Activated T-cell treated with anti-CD3 and anti-CD28 coated beads for 24 hours (primary cell): Measurements from ENCODE around the gene PDGFD.

Experiments used
- DNase-seq: peaks from one replicate; pipeline ENCODE4 v3.0.0-alpha.2; 2020; ENCODE audit warnings: low read depth

PDGFD gene

DNA sequence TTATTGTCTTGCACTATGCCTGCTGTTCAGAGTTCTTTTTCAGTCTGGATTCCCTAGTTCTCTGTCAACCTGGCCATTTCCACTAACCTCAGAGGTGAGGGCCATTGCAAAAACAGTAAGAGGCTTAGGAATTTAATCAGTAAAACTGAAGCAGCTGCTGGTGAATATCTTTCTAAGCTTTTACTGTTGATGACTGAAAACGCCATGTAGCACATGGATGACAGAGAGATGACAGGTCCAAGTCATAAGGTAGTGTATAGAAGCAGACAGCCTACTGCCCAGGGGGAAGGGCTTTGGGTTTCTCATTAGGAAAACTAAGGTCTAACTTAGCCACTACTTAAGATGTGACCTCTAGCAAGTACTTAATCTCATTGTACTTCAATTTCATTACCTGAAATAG lies 280.1 kb downstream of the PDGFD start:
- DNase-seq, result no peak

DNA sequence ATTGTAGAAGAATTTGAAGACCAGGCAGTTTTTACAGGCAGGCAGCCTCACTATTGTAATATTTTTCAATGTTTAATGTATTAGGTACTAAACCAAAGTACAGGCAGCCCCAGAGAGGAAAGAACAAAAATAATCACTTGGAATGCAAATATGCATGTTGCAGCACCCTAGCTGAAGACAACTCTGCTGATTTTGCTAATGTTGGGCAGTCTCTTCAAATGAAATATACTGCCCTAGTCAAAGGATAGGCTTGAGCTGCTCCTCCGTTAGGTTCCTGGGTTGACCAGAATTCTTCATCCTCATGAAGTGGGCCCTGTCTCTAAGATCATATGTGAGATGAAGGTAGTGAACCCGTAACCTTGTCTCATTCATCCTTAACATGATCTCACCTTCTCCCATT lies 280.7 kb downstream of the PDGFD start:
- DNase-seq, result no peak

DNA sequence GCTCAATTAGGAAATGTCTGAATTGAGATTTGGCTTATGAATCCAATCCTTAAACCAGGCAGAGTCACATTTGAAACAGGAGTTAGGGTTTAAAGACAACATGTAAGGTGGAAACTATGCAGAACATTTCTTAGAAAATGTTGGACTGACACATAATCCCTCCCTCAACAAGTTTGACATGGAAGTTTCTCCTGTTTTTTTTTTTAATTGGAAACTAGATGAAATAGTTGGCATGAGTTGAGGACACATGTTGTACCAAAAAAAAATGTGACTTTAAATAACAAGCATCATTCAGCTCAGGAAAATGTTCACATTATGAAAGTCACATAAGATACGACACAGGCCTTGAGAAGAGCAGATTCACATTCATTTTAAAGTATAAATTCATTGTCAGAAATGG lies 282.4 kb downstream of the PDGFD start:
- no peak for DNase-seq

DNA sequence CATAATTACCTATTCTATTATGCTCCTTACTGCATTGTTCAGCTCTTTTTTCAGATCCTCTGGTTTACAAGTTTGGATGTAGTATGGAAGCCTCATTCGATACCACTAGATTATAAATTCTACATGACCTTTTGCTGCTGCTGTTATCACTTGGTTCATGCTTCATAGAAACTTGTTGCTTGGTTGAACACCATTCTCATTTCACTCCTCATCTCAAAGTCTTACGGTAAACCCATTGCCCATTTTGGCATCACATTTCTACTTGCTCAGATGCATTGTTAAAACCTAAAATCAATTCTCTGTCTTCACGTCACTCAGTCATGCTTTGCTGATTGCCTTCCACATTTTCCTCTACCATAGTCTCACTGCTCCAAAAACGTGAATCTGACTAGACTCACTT lies 283.0 kb downstream of the PDGFD start:
- no peak for DNase-seq

DNA sequence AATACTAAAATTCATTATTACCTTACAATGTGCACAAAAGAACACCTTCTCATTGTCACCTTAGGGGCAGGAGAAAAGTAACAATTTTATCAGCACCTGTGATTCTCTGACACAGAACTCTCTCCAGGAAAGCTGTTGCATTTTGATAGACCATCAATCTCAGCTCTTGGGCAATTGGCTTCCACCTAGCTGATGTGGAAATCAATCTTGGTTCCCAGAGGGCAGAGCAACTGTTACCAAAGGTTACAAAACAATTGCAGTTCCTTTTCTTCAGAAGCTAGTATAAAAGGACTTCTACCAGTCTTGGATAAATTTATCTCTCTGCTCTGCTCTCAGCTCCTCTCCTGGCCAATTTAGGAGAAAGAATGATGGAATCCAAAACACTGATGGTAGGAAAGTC lies 285.3 kb downstream of the PDGFD start:
- no peak for DNase-seq

DNA sequence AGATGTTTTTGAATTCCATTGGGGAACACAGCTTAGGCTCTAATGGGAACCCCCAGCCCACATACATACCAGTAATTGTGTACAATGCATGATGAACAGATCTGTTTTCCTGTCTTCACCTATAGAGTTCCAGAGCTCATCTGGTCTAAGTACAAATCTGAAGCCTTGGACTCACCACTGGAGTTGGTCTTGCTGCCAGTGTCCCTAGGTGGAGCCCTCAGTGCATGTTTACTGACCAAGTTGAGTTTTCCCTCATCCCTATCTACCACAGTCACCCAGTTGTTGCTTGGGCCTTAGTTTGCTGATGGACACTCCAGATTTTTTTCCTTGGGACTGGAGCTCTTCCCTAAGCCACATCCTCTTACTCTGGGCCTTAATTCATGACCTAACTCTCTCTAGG lies 286.7 kb downstream of the PDGFD start:
- DNase-seq, result no peak

DNA sequence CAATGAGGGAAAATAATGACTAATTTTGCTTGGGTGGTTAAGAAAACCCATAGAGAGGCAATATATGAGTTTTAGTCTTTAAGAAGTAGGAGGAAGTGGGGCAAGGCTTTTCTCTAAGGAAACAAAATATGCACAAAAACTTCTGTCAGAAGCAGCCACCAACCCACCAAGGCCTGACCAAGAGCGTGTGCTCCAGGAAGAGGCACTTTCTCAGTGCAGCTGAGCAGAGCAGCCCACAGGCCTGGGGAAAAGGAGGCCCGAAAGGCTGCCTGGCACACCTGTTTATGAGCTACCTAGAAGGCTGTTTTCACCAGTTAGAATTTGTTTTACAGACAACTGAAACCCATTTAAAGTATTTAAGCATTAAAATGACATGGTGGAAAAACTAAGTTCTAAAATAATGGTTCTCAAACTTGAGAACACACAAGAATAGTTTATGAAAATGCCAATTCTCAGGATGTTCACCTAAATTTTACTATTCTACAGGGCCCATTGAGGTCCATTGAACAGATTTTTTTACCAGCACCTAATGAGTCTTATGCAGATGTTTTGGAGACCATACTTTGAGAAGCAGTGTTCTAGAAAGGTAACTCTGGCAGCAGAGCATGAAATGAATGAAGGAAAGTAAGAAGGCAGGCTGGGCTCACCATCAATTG lies 288.0 kb downstream of the PDGFD start:
- DNase-seq, result no peak

DNA sequence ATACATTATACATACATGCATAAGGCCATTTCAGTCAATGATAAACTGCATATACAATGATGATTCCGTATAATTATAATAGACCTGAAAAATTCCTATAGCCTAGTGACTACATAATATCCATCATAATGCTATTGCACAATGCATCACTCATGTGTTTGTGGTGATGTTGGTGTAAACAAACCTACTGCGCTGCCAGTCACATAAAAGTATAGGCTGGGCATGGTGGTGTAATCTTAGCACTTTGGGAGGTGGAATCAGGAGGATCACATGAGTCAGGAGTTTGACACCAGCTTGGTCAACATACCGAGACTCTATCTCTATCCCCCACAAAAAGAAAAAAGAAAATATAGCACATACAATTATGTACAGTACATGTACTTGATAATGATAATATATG lies 291.2 kb downstream of the PDGFD start:
- DNase-seq, result no peak

DNA sequence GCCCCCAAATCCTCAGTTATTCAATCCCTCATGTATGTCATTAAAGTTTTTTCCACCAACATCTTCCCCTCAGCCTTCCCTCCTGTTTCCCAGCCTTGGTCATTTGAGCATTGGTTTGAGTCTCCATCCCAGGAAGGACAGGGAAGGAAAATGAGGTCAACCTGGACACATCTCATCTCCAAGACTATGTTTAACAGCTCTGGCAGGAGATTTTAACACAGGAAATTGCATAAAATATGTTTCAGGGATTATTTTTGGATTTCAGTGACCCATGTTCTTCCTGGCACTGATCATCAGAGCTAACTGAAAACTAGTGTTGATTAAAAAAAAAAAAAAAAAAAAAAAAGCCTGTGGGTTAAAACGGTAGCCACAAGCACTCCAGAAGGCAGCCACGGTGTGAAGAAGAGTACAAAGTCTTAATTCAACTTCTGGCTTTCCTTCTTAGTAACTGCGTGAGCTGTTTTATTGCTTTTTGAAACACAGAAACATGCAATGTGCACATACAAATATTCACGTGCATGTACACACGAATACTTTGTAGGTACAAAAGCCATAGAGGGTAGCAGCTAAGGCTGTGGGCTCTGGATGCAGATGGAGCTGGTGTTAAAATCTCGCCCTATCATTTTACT lies 291.9 kb downstream of the PDGFD start:
- DNase-seq, result no peak

DNA sequence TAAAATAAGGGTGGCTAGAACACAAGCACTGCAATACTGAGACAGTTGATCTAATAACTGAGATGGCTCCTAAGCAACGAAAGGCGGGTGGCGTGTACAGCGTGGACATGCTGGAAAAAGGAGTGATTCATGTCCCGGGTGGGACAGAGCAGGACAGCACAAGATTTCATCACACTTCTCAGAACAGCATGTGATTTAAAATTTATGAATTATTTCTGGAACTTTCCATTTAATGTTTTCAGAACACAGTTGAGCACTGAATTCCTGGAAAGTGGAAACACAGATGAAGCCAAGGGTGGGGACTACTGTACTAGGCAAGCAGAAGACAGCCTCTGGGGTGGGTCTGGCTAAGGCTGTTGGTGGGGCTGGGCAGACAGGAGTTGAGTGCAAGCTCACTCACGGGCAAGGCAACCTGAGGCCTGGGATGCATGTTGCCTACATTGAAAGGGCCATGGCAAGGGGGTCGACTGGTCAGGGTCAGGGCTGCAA lies 293.1 kb downstream of the PDGFD start:
- no peak for DNase-seq

DNA sequence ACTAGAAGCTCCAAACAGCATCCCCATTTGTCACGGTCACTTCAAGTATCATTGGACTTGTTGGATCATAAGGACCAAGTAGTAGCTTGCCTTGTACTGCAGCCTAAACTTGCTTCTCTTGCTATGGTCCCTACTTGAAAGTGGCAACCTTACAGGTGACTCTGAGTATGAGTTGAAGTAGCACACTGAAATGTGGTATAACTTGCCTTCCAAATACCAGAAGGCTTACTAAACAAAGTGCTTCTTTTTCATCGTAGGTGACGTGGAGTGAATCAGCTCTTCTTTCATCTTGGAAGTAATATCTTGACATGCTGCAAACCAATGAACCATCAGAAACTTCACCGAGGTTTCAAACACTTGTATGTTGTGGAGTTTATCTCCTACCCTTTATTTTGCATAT lies 296.5 kb downstream of the PDGFD start:
- no peak for DNase-seq

DNA sequence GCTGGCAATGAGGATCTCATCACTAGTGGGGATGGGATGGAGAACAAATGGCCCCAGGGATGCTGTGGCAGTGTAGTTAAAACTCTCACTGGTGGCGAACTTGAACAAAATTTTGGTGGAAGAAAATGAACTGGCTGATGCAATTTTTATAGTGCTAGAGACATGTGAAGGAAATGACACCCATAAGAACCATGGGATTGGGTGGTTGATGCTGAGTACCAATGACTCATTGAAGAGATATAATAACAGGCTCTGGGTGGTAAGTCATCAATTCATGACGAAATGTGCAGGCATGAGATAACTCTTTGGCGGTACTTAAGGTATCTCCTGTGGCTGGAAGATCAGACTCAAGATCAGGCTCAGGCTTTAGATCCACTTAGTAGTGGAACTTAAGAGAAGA lies 300.4 kb downstream of the PDGFD start:
- DNase-seq, result no peak

DNA sequence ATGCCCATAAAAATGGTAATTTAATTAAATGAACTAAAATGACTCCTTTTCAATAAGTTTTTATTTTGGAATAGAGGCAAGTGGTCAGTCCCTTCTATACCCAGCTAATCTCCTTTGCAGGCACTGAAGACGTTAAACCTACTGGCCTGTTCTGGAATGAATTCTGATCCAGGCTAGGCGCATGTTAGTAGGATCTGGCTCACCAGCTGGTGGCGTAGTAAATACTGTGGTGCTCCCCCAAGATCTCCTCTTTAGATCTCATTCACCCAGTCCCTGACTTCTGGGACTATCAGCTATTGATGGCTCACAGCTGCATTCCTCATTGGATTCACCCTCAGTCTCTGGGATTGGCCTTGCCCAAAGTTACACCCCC lies 301.2 kb downstream of the PDGFD start:
- DNase-seq, result no peak

DNA sequence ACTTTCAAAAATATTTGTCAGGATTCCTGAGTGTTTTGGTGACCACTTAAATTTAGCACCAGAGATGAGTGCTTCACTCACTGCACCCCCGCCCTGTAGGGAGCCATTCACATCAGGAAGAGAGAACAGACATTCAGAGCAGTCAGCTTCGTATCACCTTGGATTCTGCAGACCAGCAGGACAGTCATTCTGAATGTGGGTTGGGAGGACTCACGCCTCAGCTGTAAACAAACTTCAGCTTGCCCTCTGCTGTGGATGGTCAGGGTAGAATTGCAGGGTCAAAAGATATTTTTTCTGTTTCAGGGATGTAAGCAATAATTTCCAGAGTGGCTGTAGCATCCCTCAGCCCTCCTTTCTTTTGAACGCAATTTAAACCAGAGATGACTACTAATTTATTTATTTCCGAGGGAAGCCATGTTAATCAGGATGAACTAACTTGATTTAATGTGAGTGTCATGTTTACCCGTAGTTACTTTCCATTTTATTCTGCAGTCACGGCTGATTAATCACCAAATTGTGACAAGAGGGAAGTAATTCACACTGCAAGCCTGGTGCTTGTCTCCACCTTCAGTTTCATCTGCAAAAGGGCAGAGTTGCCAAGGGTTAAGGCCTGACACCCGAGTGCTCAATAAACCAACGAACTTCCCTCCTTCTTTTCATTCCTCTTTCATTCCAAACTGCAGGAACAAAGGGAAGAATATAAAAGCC lies 301.7 kb downstream of the PDGFD start:
- no peak for DNase-seq
